ENCODE results near the gene RGS11.

Gene RGS11

DNA sequence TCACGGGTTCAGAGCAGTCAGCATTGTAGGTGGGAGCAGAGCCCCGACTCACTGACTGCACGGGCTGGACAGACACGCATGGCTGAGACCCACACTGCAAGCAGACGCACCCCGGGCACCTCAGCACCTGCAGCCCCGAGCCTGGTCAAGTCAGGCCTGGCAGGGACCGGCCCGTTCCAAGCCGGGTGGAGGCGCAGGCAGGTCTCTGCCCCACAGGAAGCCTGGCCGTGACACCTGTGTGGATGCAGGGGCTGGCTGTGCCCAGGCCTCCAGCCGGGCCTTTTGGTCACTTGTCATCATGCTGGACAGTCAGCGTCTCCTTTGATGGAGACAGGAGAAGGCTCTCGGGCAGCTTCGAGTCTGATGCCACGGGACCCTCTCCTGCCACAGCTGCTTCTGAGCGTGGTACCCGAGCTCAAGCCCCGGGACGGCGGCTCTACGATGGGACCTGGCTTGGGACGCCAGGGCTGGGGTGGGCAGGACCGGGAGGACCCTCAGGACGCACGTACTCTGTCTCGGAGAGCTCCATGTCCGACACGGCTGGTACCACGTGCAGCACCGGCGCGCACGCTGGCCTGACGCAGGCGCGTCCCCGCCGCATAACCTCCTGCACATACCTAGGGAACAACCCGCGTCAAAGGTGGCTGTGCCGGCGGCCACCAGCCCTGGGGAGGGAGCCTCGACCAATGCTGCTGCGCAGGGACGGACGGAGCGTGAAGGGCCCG lies 15.1 kb upstream of the RGS11 start:
- no peak overlapping the region for H3K4me3 ChIP-seq (ENCODE audit: low read length)
- H3K27me3 ChIP-seq (ENCODE audit: control insufficient read depth, insufficient read depth, low read length) = no peaks in the 10 kb centered on the region
- no peaks in the 10 kb centered on the region for H3K4me1 ChIP-seq (ENCODE audit: control insufficient read depth, insufficient read depth, low read length)
- H3K27ac ChIP-seq (ENCODE audit: low read depth, low read length) = no peak overlapping the region
- no peak overlapping the region for H3K9ac ChIP-seq (ENCODE audit: low read length)
- H3K36me3 ChIP-seq (ENCODE audit: control insufficient read depth, insufficient read depth, low read length) = peaks cover 19% of the 10 kb centered on the region

DNA sequence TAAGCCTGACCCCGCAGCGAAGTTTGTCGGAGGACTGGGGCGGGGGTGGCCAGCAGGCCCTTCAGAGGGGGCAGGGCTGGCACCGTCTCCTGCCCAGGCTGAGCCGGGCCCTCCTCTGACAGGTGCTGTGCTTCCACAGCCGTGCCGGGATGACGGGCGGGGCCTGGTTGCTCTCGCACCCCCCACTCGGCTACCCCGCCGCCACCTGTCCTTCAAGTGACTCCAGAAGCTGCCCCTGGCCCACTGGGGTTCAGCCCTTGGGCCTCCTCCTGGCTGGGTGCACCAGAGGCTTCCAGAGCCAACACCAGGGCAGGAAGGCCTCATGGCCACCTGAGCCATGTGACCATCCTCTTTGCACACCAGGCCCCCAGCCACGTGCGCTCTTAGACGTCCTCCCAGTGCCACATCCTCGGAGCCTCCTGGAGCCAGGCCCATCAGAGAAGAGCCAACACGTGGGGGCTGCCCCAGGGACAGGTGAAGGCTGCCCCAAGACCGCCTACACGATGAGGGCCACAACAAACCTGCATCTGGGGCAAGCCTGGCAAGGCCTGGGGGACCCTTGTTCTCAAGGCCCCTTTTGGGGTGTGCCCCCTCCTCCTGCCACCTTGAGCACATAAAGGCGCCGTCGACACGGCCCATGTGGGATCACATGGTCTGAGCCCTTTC lies 14.4 kb upstream of the RGS11 start:
- H3K4me3 ChIP-seq (ENCODE audit: low read length) = no peak overlapping the region
- no peak overlapping the region for H3K9ac ChIP-seq (ENCODE audit: low read length)
- no peaks in the 10 kb centered on the region for H3K4me1 ChIP-seq (ENCODE audit: control insufficient read depth, insufficient read depth, low read length)
- no peaks in the 10 kb centered on the region for H3K27me3 ChIP-seq (ENCODE audit: control insufficient read depth, insufficient read depth, low read length)
- peaks cover 19% of the 10 kb centered on the region for H3K36me3 ChIP-seq (ENCODE audit: control insufficient read depth, insufficient read depth, low read length)
- no peak overlapping the region for H3K27ac ChIP-seq (ENCODE audit: low read depth, low read length)

DNA sequence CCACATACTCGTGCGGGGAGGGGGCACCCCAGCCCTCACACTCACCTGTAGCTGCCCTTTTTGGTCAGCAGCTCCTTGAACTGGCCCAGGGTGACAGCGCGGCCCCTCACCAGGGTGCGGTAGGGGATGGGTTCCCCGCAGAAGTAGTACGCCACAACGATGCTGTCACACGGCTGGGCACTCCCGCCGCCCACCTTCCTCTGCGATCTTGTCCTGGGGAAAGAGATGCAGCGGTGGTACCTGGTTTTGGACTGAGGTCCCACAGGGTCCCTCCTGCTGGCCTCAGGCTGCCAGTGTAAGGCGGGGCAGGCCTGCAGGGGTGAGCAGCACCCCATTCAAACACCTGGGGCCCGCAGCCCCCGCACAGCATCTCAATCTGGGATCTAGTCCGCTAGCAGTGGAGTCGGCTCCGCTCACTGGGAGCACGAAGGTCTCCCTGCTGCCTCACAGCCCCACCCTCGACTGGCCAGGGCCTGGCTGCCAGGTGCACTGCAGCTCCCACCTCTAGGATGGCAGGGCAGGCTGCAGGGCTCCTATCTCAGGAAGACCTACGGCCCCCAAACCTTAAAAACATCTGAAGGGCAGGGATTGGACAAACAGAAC lies 13.8 kb upstream of the RGS11 start:
- Histone ChIP-seq H3K27ac (ENCODE audit: low read depth, low read length) (no peak overlapping the region), H3K4me1 (ENCODE audit: control insufficient read depth, insufficient read depth, low read length) (no peaks in the 10 kb centered on the region), H3K27me3 (ENCODE audit: control insufficient read depth, insufficient read depth, low read length) (no peaks in the 10 kb centered on the region), H3K4me3 (ENCODE audit: low read length) (no peak overlapping the region), H3K36me3 (ENCODE audit: control insufficient read depth, insufficient read depth, low read length) (peaks cover 19% of the 10 kb centered on the region), H3K9ac (ENCODE audit: low read length) (no peak overlapping the region)

DNA sequence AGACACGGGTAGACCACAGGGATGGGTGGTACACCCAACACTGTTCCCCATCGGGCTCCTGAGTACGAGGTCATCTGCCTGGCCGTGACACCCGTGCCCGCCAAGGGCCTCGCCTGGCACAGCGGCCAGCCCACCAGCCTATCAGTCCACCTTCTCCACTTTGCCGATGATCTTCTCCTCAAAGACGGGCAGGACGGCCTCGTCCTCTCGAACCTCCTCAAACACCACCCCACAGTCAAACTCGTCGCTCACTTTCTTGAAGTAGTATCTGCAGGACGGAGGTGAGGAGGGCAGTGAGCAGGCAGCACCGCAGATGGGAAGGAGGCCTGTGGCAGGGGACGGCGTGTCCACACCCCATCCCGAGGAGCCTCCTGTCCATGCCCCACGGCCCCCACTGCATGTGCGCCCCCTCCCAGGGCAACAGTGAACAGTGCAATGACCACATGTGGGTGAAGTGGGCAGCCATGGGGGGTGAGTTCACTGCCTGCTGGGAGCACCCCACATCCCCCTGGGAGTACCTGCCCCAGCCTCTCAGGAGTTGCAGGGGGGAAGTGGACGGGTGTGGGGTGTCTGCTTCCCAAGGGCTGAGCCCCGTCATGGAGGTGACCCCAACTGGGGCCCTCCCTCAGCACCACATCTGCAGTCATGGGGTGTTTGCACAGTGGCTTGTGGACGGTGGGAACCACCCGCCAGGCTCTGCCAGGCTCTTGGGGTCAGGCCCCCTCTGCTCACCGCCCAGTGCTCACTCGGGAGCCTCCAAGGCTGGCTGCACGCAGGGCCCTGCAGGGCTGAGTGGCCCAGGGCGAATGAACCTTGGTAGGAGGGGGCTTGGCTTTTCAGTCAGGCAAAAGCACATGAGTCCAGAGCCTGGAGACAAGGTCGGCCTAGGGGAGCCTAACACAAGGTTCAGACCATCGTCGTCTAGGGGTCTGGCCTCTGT lies 12.5 kb upstream of the RGS11 start:
- Histone ChIP-seq H3K36me3 (ENCODE audit: control insufficient read depth, insufficient read depth, low read length) (peaks cover 19% of the 10 kb centered on the region), H3K27ac (ENCODE audit: low read depth, low read length) (no peak overlapping the region), H3K9ac (ENCODE audit: low read length) (no peak overlapping the region)

DNA sequence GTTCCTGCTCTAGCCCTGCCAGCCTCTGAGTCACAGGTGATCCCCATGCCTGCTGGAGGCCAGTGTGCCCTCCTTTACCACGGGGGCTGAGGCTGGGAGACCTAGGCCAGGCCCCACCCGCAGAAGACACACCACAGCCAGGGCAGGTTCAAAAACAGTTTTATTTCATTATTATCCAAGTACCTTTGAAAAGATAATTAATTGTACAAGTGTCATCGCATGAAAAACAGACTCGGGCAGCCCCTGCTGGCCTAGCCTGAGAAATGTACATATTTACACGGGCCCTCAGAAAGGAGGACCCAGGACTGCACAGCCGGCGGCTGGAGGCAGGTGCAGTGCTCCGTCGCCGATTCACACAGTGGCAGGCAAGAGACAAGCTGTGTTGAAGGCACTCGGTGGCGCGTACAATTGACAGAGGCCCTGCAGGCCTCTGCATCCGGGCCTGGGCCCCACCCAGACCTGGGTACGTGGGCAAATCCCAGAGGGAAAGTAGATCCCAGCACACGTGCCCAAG lies 11.6 kb upstream of the RGS11 start:
- Histone ChIP-seq H3K27me3 (ENCODE audit: control insufficient read depth, insufficient read depth, low read length) (no peaks in the 10 kb centered on the region), H3K4me3 (ENCODE audit: low read length) (no peak overlapping the region), H3K9ac (ENCODE audit: low read length) (no peak overlapping the region), H3K36me3 (ENCODE audit: control insufficient read depth, insufficient read depth, low read length) (peaks cover 13% of the 10 kb centered on the region), H3K27ac (ENCODE audit: low read depth, low read length) (no peak overlapping the region), H3K4me1 (ENCODE audit: control insufficient read depth, insufficient read depth, low read length) (no peaks in the 10 kb centered on the region)

More for the DNA sequence above, 12.5 kb upstream of the RGS11 start:
- H3K4me1 ChIP-seq (ENCODE audit: control insufficient read depth, insufficient read depth, low read length) = no peaks in the 10 kb centered on the region
- H3K4me3 ChIP-seq (ENCODE audit: low read length) = no peak overlapping the region
- no peaks in the 10 kb centered on the region for H3K27me3 ChIP-seq (ENCODE audit: control insufficient read depth, insufficient read depth, low read length)

DNA sequence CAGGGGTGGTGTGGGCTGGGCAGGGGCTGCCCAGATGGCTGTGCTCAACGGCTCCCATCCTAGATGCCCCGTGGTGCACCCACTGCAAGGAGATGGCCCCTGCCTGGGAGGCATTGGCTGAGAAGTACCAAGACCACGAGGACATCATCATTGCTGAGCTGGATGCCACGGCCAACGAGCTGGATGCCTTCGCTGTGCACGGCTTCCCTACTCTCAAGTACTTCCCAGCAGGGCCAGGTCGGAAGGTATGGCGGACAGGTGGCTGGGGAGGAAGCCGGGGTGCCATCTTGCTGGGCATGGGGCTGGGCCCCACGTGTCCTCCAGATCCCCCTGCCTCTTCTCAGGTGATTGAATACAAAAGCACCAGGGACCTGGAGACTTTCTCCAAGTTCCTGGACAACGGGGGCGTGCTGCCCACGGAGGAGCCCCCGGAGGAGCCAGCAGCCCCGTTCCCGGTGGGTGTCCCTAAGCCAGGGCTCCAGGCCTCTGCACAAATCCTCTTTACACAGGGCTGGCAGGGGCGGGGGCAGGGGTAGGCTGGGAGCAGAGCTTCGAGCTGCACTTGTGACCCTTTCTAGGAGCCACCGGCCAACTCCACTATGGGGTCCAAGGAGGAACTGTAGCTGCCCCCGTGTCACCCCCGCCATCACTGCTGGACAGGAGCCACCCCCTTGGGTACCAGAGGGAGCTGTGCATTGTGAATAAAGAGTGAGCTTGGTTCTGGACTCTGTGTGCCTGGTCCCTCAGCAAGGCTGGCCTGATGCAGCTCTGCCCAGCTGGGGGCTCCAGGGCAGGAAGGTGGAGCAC lies 10.9 kb upstream of the RGS11 start:
- no peaks in the 10 kb centered on the region for H3K4me1 ChIP-seq (ENCODE audit: control insufficient read depth, insufficient read depth, low read length)
- H3K4me3 ChIP-seq (ENCODE audit: low read length) = no peak overlapping the region
- H3K36me3 ChIP-seq (ENCODE audit: control insufficient read depth, insufficient read depth, low read length) = peaks cover 12% of the 10 kb centered on the region
- H3K9ac ChIP-seq (ENCODE audit: low read length) = no peak overlapping the region
- H3K27ac ChIP-seq (ENCODE audit: low read depth, low read length) = no peak overlapping the region
- H3K27me3 ChIP-seq (ENCODE audit: control insufficient read depth, insufficient read depth, low read length) = no peaks in the 10 kb centered on the region

- no peaks in the 10 kb centered on the region for H3K4me1 ChIP-seq (ENCODE audit: control insufficient read depth, insufficient read depth, low read length)
- peaks cover 5% of the 10 kb centered on the region for H3K36me3 ChIP-seq (ENCODE audit: control insufficient read depth, insufficient read depth, low read length)
Observed at GRCh38 chr16:285146-286055, 9.7 kb upstream of the RGS11 start.

DNA sequence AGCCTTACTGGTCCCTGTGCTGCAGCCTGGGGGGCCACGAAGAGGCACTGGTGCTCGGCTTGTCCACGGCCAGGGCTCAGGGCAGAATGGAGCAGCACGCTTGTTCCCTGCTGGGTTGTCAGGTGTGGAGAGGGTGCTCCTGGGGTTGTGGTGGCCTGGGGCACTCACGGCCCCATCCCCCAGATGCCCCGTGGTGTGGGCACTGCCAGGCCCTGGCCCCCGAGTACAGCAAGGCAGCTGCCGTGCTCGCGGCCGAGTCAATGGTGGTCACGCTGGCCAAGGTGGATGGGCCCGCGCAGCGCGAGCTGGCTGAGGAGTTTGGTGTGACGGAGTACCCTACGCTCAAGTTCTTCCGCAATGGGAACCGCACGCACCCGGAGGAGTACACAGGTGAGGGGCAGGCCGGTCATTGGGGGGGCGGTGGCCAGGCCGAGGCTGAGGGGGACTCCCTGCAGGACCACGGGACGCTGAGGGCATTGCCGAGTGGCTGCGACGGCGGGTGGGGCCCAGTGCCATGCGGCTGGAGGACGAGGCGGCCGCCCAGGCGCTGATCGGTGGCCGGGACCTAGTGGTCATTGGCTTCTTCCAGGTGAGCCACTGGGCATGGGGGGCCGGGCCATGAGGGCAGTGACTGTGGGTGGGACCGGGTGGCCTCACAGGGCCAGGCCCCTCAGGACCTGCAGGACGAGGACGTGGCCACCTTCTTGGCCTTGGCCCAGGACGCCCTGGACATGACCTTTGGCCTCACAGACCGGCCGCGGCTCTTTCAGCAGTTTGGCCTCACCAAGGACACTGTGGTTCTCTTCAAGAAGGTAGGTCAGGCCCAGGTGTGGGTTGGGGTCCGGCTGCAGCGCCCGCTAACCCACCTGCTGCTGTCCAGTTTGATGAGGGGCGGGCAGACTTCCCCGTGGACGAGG lies 8.7 kb upstream of the RGS11 start:
- H3K4me1 ChIP-seq (ENCODE audit: control insufficient read depth, insufficient read depth, low read length) = no peaks in the 10 kb centered on the region
- no peak overlapping the region for H3K4me3 ChIP-seq (ENCODE audit: low read length)
- peaks cover 3% of the 10 kb centered on the region for H3K36me3 ChIP-seq (ENCODE audit: control insufficient read depth, insufficient read depth, low read length)
- H3K27me3 ChIP-seq (ENCODE audit: control insufficient read depth, insufficient read depth, low read length) = peaks cover 4% of the 10 kb centered on the region
- no peak overlapping the region for H3K27ac ChIP-seq (ENCODE audit: low read depth, low read length)
- H3K9ac ChIP-seq (ENCODE audit: low read length) = no peak overlapping the region

More at GRCh38 chr16:285146-286055, 9.7 kb upstream of the RGS11 start:
- Histone ChIP-seq H3K27ac (ENCODE audit: low read depth, low read length) (no peak overlapping the region), H3K9ac (ENCODE audit: low read length) (no peak overlapping the region), H3K27me3 (ENCODE audit: control insufficient read depth, insufficient read depth, low read length) (peaks cover 4% of the 10 kb centered on the region), H3K4me3 (ENCODE audit: low read length) (no peak overlapping the region)

DNA sequence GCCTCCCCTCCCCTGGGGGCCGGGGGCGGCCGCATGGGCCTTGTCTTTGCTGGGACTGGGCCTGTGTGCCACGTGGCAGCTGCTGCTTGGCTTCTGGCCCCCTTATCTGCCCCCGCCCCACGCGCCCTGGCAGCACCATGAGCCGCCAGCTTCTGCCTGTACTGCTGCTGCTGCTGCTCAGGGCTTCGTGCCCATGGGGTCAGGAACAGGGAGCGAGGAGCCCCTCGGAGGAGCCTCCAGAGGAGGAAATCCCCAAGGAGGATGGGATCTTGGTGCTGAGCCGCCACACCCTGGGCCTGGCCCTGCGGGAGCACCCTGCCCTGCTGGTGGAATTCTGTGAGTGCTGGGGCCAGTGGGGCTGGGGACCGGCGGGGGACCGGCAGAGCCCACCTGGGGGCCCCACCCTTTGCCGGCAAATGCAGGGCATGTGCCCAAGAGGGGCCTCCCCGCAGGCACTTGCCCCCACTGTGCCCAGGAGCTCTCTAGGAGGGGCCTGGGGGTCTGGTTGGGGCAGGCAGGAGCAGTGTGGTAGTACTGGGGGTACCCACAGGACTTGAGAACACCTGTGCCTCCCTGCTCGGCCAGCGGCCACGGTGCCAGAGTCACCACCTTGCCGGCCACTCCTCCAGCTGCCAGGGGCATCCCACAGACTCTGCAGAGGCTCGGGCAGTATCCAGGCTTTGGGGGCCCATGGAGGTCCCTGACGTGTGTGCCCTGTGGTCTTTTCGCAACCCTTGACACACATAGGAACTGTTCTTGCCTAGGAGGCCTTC lies 7.5 kb upstream of the RGS11 start, which contains the start of gene PDIA2:
PDIA2 (plus strand) TSS at position 132 of the 773 bp plus-strand sequence; CDS start at position 138, 6 bp downstream.
- Histone ChIP-seq H3K27me3 (ENCODE audit: control insufficient read depth, insufficient read depth, low read length) (peaks cover 4% of the 10 kb centered on the region), H3K27ac (ENCODE audit: low read depth, low read length) (no peak within 1 kb of the TSS), H3K4me3 (ENCODE audit: low read length) (no peak within 1 kb of the TSS), H3K9ac (ENCODE audit: low read length) (no peak within 1 kb of the TSS), H3K4me1 (ENCODE audit: control insufficient read depth, insufficient read depth, low read length) (no peaks in the 10 kb centered on the region), H3K36me3 (ENCODE audit: control insufficient read depth, insufficient read depth, low read length) (peaks cover 3% of the 10 kb centered on the region)

Data from rectal smooth muscle tissue (tissue), 1 donor.